Measurements from ENCODE around the gene CTDSP2.
"Not testable (repeated sequence)": the region's sequence is repeated elsewhere in the genome, so short reads cannot be mapped to it uniquely, and the experiment has no call there.

The CTDSP2 gene

DNA sequence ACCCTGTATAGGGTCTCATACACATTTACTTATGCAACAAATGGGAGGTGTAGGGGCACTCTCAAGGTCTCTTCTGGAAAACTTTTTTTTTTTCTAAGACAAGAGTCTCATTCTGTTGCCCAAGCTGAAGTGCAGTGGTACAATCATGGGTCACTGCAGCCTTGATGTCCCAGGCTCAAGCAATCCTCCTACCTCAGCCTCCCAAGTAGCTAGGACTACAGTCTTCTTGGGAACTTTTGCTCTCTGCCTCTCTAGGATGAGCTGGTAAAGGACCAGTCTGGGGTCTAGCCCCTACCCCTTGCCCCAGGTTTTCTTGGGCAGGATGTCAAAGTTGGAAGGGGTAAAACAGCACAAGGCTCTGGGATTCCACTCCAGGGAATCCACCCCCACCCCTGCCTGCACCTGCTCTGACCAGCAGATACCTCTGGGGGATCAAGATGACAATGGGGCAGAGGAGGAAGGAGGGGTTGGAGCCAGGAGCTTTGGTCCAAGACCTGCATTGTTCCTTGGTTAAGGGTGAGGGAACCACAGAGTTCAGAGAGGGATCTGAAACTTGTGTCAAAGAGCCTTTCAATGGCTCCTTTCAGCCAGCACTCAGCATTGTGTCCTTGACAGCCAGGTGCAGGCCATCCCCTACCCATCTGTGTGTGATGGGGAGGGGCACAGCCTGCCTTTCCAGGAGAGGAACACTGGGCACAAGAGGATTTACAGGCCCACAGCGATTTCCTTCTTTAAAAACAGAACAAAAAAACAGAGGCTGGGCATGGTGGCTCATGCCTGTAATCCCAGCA lies 12.2 kb downstream of the CTDSP2 start:
- no peak for DNase-seq (ENCODE audit: low read depth)

DNA sequence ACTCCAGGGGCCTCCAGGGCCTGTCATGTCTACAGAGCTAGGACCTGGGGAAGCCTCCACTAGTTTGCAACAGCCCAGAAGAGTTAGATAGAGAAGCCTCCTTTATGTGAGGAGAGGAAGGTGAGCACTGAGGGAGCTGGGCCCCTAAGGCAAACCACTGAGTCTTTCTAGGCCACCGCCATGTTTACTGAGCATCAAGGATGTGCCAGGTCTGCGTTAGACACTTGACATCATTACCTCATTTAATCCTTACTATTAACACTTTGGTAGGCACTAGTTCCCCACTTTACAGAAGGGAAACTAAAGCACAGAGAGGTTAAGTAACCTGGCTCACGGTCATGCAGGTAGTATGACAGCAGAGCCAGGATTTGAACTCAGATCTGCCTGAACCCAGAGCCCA lies 12.9 kb downstream of the CTDSP2 start:
- no peak for DNase-seq (ENCODE audit: low read depth)

DNA sequence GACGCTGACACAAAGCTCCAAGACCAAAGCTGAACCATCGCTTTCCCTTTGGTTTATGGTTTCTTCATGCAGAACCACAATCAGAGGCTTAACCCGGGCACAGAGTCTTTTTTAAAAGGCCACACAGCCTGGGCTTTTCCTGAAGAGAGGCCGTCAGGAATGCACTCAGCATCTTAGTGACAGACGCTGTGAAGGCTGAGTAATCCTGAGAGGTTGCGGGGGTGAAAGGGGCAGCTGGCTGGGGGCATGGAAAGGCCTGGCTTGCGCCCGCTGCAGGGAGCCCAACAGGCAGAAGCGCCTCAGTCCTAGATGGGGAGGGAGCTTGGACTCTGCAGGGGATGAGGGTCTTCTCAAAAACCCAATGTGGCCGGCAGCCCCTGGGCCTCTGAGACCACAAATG lies 13.6 kb downstream of the CTDSP2 start:
- DNase-seq (ENCODE audit: low read depth): no peak

DNA sequence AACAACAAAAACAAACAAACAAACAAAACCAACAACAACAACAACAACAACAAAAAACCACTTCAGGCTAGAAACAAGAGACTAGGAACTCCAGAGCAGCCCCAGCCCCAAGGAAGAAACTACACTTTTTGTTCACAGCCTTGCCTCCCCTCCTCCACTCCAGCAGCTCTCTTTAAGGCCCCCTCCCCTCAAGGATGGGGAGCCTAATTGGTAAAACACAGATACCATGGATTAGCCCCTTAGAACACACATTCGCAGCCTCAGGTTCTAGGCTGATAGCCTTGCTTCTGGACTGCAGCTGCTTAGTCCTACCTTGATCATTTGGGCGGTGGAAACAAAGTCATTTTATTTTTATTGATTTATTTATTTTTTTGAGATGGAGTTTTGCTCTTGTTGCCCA lies 16.1 kb downstream of the CTDSP2 start:
- no peak for DNase-seq (ENCODE audit: low read depth)

DNA sequence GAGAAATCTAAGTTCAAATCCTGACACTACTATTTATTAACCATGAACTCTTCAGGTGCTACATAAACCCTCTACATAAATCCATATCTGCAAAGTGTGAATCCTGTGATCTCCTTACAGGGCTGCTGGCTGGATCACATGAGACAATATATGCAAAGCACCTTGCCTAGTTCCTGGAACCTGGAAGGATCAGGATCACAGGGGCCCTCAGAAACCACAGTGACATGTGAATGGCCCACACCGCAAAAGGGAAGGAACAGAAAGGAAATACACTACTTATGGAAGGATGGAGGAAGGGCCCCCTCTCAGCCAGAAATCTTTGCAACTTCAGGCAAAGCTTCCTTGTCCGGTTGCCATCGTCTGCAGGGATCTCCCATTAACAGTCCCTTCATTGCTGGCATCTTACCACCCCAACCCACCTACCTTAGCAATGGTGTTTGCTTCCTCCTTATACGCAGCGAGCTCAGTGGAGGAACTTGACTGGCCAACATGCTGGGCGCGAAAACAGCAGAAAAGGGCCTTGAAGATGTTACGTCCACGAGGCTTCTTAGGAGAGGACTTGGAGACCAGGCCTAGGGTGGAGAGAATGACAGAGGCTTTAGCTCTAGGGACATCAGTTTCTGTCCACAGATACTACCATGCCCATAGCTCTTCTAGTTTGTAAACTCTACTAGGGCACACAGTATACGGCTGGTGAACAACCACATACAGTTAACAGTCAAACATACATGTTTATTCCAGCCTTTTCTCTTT lies 17.3 kb downstream of the CTDSP2 start:
- DNase-seq (ENCODE audit: low read depth): no peak

DNA sequence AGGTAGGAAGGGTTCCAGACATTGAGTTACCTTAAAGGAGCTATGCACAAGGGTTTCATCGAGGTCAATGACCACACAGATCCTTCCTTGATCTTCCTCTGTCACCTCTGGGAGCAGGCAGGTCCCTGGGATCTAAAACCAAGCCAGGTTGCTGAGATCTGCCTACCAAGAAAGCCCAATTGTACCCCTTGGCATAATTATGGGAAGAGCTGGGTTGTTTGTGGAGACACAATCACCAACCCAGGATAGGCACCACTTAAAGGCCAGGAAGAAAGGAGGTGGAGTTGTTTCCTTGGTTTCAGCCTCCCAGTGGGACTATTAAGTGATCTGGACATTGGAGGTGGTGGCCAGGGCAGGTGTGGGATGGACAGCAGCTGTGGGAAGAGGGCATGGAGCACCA lies 19.6 kb downstream of the CTDSP2 start:
- no peak for DNase-seq (ENCODE audit: low read depth)

DNA sequence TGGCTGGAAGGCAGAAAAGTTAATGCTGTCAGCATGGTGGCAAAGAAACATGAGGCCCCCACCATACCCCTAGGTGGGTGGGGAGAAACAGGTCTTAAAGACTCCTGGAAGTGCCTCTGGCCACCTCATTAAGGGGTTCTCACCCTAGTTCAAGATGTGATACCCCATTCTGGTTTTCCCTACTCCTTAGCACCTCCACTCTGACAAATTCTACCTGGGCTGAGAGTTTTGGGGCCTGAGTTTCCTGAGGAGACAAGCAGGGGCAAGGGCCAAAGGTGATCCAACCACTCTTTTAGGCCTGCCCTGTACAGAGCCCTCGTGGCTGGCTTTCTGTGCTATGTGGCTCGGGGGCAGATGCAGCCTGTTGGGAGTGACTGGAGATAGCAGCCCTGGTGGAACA lies 20.1 kb downstream of the CTDSP2 start:
- no peak for DNase-seq (ENCODE audit: low read depth)

DNA sequence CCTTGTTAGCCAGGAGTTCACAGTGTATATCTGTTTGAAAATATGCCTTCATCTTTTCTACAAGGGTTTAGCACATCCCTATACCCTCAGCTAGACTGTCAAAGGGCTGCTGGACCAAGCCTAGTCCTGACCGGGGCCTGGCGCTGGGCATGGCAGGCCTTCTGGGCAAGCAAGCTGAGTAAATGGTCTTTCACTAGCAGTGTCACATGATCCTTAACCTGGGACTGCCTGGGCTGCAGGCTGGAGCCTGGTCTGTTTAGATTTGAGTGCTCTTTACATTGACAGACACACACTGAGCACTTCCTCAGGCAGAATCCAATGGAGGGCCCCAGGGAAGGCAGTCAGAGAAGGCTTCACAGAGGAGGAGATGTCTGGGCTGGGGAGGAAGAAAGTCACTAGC lies 21.1 kb downstream of the CTDSP2 start:
- DNase-seq (ENCODE audit: low read depth): no peak

DNA sequence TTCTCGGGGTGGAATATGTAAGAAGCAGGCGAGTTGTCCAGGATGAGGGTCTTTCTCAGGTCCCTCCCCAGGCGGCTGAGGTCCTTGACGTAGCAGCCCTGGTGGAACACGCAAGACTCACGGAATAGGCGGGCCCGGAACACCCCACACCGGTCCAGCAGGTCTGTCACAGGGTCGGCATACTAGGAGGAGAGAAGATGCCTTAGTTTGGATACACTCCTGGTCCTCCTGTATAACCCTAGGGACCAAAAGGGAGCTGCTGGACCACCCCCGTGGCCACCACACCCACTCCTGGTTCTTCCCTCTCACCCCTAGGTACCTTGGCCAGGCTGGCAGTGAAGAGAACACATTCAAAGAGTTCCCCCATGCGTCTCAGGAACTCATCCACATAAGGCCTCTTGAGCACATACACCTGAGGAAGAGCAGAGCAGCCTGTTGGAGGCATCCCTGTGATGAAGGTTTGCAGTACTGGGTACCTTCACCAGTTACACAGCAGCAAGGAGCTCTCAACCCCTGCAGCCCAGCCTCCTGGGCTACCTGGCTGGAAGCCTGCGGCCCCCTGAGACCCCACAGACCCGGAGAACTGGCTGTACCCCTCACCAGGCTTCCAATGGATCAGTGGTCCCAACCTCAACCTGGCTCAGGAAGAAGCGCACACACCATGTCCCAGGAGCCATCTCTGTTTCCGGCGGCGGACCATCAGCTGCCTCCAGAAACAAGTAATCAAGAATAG lies 22.5 kb downstream of the CTDSP2 start:
- no peak for DNase-seq (ENCODE audit: low read depth)

DNA sequence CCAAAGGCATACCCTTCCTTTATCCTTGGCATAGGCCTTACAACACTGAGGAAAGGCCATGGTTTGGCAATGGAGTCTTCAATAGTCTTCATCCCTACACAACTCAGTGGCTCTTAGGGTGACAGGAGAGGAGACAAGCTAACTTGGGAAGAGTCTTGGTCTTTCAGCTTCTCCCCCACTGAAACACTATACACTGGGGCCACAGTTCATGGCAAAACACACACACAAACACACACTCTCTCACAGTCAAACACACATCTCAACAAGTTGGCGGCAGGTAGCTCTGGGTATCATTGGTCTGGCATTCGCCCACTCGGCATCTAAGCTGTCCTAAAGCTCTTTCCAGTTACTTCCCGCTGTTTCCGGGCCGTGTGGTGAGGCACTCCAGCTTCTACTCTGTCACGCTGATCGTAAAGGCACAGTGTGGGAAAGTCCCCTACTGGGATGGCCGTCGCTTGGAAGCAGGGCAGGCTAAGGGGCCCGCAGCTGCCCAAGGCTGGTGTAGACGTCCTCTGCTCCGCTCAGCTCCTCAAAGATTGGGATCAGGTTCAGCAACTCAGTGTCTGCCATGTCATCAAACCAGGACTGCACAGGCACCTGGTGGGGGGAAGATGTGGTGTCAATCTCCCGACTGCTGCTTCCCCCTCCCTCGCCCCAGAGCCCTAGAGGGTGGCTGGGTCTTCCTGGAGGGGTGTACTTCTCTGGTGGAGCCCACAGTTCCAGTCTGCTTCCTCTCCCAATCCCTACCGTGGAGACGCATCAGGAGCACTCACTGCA lies 23.2 kb downstream of the CTDSP2 start:
- DNase-seq (ENCODE audit: low read depth): no peak

DNA sequence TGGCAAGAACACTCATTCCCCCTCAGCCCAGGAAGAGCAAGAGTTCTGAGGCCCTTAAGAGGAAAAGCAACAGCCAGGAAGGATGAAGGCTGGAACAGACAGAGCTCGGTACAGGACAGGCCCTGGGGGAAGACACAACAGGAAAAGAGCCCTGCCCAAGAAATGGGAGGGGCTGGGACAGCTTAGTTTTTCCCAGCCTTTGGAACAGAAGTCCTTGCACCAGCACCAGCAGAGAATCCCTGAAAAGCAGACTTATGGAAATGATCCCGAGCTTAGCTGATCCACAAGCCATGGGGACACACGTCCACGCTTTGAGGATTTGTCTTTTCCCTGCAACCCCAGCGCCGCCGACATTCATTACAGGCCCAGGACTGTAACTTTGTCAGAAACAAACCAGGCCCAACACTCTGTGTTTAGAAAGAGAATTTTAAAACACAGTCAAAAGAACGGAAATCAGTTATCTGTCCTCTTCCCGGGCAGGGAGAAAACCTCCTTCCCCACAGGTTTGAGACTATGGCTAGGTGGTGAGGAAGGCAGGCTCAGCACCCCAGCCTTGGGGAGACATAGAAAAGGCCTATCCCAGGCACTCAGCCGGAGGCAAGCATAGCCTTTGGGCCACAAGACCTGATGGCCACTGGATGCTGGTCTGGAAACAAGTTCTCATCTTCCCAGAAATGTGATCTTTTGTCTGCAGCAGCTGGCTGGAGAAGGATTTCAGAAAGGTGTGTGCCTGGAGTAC lies 24.0 kb downstream of the CTDSP2 start:
- no peak for DNase-seq (ENCODE audit: low read depth)

DNA sequence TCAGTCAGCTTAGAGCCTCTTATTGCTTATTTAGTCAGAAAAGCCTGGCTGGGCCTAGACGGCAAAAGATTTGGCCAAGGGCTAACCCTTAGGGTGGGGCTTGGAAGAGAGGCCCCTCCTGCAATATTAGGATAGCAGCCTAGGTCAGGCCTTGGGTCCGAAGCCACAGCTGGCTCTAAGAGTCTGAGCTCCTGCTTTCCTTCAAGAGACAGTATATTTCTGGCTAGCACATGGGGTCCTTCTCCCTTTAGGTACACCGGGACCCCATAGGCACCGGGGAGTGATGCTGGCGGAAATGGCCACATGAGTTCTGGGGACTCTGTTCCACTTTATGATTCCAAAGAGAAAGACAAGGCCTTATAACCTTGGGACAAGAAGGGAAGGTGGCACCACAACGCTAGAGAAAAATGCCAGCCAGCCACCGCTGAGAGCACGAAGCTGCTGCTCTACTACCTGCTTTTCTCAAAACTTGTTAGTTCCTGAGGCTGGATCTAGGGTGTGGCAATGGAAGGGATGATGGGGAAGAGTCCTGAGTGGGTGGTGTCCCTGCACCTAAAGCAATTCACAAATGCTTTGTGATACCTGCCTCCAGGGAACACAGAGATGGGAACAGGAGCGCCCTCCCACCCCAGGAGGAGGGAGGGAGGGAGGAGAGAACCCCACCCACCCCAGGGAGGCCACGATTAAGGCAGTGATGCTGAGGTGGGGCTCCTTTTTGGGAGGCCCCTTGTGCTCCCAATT lies 24.9 kb downstream of the CTDSP2 start:
- no peak for DNase-seq (ENCODE audit: low read depth)

DNA sequence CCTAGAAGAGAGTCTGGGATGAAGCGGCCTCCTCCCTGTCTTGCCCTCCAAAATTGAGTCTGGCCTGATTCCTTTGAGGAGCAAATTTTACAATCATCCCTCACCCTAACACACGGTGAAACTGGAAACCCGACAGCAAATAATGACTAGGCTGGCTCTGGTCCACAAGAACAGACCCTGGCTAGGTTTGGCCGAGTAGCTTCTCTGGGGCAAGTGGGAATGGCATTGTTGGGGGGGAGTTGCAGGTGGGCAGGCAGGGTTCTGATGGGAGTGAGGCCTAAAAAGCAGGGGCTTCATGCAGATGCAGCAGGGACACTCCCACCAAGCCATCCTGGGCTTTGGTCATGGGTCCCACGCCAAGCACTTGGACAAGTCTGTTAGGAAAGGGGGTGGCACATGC lies 25.5 kb downstream of the CTDSP2 start:
- not testable (repeated sequence) for DNase-seq (ENCODE audit: low read depth)

DNA sequence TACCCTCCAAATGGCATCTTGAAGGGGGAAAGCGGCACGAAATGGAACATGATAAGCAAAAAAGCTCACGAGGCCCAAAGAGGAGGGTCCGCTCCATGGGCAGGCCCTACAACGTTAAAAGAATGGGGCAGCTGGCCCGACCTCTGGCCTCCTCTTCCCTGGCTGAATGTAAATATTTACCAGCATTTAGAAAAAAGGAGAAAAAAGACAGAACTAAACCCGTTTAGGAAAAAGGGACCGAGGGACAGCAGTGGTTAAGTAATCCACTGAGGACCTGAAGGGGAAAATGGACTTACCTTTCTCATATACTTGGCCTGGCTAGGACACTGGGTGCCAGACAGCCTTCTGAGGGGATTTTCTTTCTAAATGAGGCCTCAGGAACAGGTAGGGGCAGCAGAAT lies 26.4 kb downstream of the CTDSP2 start:
- DNase-seq (ENCODE audit: low read depth): not testable (repeated sequence)

DNA sequence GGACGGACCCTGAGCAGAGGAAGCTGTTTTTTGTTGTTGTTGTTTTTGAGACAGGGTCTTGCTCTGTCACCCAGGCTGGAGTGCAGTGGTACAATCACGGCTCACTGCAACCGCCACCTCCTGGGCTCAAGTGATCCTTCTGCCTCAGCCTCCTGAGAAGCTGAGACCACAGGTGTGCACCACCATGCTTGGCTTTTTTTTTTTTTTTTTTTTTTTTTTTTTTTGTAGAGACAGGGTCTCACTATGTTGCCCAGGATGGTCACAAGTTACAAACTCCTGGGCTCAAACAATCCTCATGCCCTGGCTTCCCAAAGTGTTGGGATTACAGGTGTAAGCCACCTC lies 28.6 kb downstream of the CTDSP2 start:
- not testable (repeated sequence) for DNase-seq (ENCODE audit: low read depth)

DNA sequence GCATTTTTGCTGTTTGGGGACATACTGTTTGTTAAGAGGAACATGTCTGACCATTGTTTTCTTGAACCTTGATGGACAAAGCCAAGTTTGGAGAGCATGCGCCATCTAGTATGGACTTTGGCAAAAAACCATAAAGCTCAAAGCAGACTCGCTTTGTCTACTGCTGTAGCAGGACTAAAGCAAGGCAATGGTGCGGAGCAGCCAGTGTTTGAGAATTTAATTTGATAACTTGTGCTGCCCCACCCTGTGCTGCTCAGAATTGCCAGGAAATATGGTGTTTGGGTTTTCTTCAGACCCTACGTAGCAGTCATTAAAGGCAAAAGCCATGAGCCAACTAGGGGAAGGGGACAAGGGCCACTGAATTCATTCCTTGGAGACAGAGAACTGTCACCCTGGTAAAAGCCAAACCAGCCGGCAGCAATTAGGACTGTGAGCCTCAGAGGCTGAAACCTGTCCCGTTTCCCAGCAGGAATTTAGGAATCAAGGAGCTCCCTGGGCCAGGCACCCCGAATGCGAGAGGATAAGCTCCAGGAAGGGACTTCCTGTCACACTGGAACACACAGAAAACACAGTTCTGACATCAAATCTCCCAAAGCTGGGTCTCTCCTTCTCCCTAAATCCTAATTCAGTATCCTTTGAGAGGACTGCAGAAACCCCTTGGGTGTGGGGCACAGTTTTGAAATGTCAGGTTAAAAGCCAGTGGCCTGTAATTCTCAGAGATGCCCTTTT lies 29.1 kb downstream of the CTDSP2 start:
- no peak for DNase-seq (ENCODE audit: low read depth)

DNA sequence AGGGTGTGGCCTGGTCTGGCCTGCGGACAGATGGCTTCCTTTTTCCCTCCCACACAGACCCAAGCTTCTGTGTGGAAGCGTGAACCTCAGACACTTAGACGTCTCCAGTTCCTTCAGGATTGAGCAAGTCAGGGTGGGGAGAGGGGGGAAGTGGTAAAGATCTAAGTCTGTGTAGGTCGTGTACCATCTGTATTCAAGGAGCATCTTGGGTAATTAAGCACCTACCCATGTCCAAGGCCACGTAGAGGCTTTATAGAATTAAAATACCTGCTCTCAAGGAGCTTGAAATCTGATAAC lies 29.7 kb downstream of the CTDSP2 start:
- no peak for DNase-seq (ENCODE audit: low read depth)

DNA sequence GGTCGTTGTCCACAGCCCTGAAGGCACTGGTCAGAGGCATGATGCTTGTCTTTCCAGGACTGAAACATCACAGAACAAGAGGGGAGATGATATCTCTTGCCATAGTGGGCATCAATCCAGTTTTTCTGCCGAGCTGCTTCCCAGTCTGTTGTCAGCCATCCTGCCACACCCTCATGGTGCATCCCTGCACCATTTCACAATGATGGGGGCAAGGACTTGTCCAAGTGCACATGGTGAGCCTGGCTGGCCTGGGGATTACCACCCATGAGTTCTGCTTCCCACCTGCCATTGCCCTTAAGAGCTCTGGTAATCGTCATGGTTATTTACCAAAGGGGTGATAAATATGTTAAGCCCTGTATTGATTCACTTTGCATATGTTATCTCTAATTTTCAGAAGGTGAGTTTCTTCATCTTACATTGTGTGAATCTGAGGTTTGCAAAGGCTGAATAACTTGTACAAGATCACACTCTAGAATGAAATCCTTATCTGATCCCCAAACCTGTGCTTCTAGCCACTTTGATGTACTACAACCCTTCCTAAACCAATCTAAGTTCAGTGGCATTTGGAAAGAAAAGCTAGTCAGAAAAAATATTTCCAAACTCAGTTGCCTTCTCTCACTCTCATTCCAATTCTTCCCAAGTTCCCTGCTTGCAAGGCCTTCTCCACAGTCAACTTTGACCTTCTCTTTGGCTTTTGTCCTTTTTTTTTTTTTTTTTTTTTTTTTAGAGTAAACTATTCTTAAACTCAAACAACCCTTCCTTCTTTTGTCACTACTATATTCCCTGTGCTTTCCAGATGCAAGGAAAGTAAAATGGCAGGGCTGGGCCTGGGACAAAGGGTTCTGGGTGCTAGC lies 30.3 kb downstream of the CTDSP2 start:
- no peak for DNase-seq (ENCODE audit: low read depth)

Data from T-helper 22 cell (primary cell).